ENCODE measurements around the gene SMPDL3B. TPM values are rescaled to one million over a fixed set of nuclear protein-coding genes. Genes with fewer than 3 reads are reported as not detected.

Gene SMPDL3B
- total RNA-seq, 1 donor from 2014 or later, result not detected

DNA sequence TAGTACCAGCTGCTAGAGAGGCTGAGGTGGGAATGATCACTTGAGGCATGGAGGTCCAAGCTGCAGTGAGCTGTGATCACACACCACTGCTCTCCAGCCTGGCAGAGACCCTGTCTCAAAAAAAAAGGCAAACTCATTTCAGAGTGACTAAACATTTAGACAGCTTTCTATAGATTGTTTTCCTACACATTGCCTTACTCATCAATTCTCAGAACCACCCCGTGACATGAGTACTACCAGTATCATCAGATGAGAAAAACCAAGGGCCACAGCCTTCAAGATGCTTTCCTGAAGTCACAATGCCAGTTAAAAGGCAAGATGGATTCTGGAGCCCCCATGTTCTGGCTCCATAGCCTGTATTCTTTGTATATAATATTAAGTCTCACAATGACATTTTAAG, 22.4 kb upstream of the SMPDL3B start:
- Histone ChIP-seq H3K27me3 (no peaks in the 10 kb centered on the region), H3K27ac (no peak overlapping the region)

DNA sequence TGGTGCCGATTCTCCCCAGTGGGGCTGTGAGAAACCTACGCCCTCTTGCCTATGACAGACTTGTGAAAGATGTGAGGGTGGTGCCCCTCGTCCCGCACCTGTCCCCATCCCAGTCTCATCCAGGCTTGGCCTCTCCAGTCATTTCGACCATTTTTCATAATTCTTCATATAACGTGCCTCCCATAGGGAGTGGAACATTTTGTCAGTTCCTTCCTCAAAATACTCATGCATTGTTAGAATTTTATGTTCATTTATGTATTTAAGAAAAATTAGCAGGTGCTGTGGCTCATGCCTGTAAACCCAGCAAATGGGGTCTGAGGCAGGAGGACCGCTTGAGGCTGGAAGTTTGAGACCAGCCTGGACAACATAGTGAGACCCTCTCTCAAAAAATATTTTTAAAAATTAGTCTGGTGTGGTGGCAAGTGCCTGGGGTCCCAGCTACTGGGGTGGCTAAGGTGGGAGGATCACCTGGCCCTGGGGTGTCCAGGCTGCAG, 19.7 kb upstream of the SMPDL3B start:
- H3K36me3 ChIP-seq, result peaks cover 0 to 7% of the 10 kb centered on the region in 2 donors
- peaks cover 0 to 8% of the 10 kb centered on the region in 2 donors for H3K9me3 ChIP-seq
- H3K27ac ChIP-seq, result peak overlapping the region; percentile 58 to 81
- TF ChIP-seq, protein P1, sequence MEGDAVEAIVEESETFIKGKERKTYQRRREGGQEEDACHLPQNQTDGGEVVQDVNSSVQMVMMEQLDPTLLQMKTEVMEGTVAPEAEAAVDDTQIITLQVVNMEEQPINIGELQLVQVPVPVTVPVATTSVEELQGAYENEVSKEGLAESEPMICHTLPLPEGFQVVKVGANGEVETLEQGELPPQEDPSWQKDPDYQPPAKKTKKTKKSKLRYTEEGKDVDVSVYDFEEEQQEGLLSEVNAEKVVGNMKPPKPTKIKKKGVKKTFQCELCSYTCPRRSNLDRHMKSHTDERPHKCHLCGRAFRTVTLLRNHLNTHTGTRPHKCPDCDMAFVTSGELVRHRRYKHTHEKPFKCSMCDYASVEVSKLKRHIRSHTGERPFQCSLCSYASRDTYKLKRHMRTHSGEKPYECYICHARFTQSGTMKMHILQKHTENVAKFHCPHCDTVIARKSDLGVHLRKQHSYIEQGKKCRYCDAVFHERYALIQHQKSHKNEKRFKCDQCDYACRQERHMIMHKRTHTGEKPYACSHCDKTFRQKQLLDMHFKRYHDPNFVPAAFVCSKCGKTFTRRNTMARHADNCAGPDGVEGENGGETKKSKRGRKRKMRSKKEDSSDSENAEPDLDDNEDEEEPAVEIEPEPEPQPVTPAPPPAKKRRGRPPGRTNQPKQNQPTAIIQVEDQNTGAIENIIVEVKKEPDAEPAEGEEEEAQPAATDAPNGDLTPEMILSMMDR (IDR thresholded peaks at IDR 0.05), result no peak
- intact Hi-C loops (cut with DNase I), result no loop called here
- H3K4me3 ChIP-seq, result peak overlapping the region; percentile 79 to 88
- DNase-seq (ENCODE audit: low spot score in 2 of 2), result no peak
- H3K27me3 ChIP-seq, result no peaks in the 10 kb centered on the region
- peaks cover 0 to 5% of the 10 kb centered on the region in 2 donors for H3K4me1 ChIP-seq

More for the DNA sequence above, 22.4 kb upstream of the SMPDL3B start:
- Histone ChIP-seq H3K4me3 (no peak overlapping the region), H3K36me3 (peaks cover 8 to 31% of the 10 kb centered on the region in 2 donors), H3K9me3 (peaks cover 0 to 8% of the 10 kb centered on the region in 2 donors), H3K4me1 (peaks cover 0 to 5% of the 10 kb centered on the region in 2 donors)
- TF ChIP-seq, protein P1 (IDR thresholded peaks at IDR 0.05), result no peak
- intact Hi-C loops (cut with DNase I), result no loop called here
- no peak for DNase-seq (ENCODE audit: low spot score in 2 of 2)

DNA sequence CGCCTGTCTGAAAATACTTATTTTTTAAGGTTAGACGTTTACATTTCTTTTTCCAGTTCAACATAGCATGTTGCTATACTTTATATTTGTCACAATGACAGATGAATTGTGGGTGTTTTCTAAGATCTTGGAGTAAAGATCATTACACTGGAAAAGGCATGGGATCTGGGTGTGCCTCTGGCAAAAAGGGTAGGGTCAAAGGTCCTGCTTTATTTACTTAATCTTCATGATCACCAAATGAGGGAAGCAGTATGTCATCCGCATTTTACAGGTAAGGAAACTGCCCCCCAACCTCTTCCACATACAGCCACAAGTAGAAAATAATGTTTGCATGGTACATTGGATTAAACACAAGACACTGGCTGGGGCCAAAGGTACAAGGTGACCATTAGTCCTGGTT, 12.5 kb upstream of the SMPDL3B start:
- no peak overlapping the region for H3K27ac ChIP-seq
- H3K27me3 ChIP-seq, result no peaks in the 10 kb centered on the region
- DNase-seq (ENCODE audit: low spot score in 2 of 2), result no peak

DNA sequence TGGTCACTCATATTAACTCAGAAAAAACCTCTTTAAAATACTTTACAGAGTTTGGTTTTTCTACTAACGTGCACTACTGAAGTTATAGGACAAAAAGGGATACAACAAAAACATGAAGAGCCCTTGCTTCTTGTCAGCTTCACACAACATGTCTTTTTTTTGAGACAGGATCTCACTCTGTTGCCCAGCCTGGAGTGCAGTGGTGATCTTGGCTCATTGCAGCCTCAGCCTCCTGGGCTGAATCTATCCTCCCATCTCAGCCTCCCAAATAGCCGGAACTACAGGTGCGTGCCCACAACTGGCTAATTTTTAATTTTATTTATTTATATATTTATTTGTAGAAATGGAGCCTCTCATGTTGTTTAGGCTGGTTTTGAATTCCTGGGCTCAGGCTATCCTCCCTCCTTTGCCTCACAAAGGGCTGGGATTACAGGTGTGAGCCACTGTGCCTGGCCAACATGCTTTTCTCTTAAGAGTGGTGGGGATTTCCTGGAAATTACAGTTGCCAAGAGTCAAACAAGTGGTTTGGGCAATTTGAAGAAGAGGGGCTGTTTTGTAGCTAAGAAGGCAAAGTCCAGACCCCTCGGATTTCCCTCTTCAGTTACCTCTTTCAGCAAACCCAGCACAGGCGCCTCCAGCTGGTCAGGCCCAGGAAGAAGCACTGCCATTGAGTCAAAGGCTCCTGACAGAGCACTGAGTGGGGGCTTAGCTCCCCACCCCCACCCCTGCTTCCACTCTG, 6.4 kb upstream of the SMPDL3B start:
- Histone ChIP-seq H3K9me3 (no peaks in the 10 kb centered on the region), H3K4me1 (no peaks in the 10 kb centered on the region), H3K27me3 (no peaks in the 10 kb centered on the region), H3K27ac (no peak overlapping the region), H3K36me3 (no peaks in the 10 kb centered on the region), H3K4me3 (no peak overlapping the region)
- no peak for DNase-seq (ENCODE audit: low spot score in 2 of 2)
- TF ChIP-seq, protein P1 (IDR thresholded peaks at IDR 0.05), result no peak
- intact Hi-C loops (cut with DNase I), result no loop called here

More for the DNA sequence above, 12.5 kb upstream of the SMPDL3B start:
- H3K9me3 ChIP-seq, result no peaks in the 10 kb centered on the region
- no peaks in the 10 kb centered on the region for H3K4me1 ChIP-seq
- TF ChIP-seq, protein P1 (IDR thresholded peaks at IDR 0.05), result no peak
- intact Hi-C loops (cut with DNase I), result no loop called here
- H3K36me3 ChIP-seq, result no peaks in the 10 kb centered on the region
- no peak overlapping the region for H3K4me3 ChIP-seq

DNA sequence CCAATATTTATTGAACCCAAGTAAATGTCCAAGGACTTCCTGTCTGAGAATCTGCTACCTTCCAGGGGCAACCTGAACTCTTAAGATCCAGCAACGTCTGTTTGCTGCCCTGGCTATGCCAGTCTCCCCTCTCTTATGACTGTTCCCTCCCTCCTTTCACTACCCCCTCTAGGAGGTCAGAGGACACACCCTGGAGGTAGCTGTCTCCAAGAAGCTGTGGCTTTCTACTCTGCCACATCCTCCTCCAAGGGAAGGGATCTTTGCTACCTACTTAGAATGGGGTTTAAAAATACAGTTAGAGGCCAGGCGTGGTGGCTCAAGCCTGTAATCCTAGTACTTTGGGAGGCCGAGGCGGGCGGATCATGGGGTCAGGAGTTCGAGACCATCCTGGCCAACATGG, 3.6 kb upstream of the SMPDL3B start:
- H3K27ac ChIP-seq, result no peak overlapping the region
- no peaks in the 10 kb centered on the region for H3K27me3 ChIP-seq
- no peak for DNase-seq (ENCODE audit: low spot score in 2 of 2)
- no peaks in the 10 kb centered on the region for H3K4me1 ChIP-seq
- H3K36me3 ChIP-seq, result no peaks in the 10 kb centered on the region
- H3K9me3 ChIP-seq, result no peaks in the 10 kb centered on the region
- intact Hi-C loops (cut with DNase I), result no loop called here
- no peak overlapping the region for H3K4me3 ChIP-seq
- TF ChIP-seq, protein P1 (IDR thresholded peaks at IDR 0.05), result no peak

Data from ascending aorta (tissue), 2 donors.